Measurements from ENCODE around the gene RLIM.

The RLIM gene

DNA sequence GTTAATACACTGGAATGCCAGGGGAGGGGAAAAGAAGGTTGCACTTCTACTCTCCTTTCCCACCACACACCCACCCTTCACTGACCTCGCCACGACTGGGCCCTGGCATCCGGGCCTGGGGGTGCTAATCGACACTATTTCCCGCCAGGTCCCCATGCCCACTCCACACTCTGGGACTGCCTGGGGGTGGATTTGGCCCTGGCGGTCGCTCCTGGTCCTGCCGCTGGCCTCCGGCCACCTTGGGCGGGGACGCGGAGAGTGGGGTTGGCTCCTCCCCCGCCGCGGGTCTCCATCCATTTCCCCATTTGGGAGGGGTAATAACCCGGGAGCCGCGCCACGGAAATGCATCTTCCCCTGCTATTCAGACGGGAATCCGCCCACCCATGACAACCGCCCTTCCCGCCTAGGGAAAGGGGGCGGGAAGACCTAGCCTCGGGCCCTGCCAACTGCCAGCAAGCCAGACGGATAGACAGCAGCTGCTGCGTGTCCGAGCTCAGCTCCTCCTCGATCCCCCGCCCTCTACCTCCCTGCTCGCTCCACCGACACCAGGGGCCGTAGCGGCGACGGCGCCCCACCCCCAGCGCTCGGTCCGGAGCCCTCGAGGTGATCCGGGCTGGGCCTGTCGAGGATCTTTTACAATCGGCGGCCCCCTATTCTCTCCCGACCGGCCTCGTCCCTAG lies 78.1 kb downstream of the RLIM start:
- DNase-seq, result peak; percentile 48

DNA sequence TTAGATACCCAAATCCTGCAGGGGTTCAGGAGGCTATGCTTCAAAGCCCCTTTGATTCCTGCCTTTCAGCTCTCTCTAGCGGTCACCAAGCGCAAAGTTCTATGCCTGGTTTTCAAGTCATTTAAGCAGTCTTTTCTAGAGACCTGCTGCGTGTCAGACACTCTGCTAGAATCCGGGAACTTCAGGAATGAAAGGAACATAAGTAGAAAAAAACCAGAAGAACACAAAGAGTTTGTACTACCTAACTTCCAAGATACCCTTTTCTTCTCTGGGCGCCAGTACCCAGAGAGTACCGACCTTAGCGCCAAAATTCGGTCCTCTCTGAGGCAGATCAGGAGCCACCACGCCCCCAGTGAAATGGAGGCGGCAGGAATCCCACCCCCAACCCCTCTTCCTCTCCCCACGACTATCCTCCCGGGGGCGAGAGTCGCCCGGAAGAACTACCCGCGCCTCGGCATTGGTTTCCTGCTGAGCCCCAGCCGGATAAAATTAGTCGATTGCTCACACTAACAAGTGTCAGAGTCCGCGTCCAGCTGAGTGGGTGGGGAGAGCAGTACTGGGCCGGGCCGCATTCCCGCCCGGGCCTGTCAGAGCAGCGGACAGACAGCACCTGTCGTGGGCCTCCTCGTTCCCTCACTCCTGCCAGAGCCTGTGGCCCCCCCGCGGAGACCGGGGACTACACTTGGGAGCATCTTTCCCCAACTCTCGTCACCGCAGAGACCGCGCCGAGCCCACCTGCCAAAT lies 78.8 kb downstream of the RLIM start:
- no peak for DNase-seq
